Left forelimb (tissue), 1 donor: Measurements from ENCODE around the gene MAGI3.

Experiments
- DNase-seq: peaks from one replicate; pipeline ENCODE4 v3.0.0-alpha.2; 2018; ENCODE audit warnings: low spot score

MAGI3 gene

GRCh38 chr1:113659035-113659434 is 268.7 kb downstream of the MAGI3 start:
- no peak for DNase-seq

- DNase-seq, result no peak
Observed at GRCh38 chr1:113659556-113659955, 269.2 kb downstream of the MAGI3 start.

GRCh38 chr1:113660088-113660487 is 269.8 kb downstream of the MAGI3 start:
- no peak for DNase-seq

GRCh38 chr1:113662101-113662500 is 271.8 kb downstream of the MAGI3 start:
- DNase-seq, result no peak

- DNase-seq, result no peak
Observed at GRCh38 chr1:113663165-113663951, 273.0 kb downstream of the MAGI3 start.

GRCh38 chr1:113665071-113665470 is 274.8 kb downstream of the MAGI3 start:
- no peak for DNase-seq

- no peak for DNase-seq
Observed at GRCh38 chr1:113666126-113666525, 275.8 kb downstream of the MAGI3 start.

- DNase-seq, result no peak
Observed at GRCh38 chr1:113669988-113670387, 279.7 kb downstream of the MAGI3 start.

DNA sequence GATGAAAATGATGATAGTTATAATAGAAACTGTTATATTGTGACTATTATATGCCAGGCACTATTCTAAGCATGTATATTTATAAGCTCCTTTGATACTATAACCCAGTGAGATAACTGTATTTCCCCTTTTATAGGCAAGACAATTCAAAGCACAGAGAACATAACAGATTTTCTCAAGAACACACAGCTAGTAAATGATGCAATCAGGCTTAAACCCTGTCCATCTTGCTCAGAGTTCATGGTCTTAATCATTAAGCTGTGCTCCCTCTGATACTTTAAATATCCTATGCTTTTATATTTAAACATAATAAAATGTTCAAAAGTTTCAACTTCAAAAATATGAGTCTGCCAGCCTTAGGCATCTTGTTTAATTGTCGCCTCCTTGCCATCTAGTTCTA is 280.3 kb downstream of the MAGI3 start:
- no peak for DNase-seq

GRCh38 chr1:113672491-113672890 is 282.2 kb downstream of the MAGI3 start:
- DNase-seq, result no peak

DNA sequence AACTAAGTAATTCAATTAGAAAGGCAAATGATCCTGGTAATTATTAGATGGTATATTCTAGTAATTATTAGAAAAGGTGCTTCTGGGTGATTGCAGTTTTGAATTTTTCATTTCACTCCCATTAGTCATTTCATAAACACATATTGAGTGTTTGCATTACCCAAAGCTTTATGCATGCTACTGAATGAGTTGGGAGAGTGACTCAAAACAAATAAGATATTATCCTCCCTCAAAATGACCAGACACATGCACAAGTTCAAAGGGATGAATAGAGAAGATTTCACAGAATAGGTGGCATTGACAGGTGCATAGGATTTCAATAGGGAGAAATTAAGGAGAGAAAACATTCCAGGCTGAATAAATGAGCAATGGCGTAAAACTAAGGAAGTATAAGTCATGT is 284.3 kb downstream of the MAGI3 start:
- DNase-seq, result no peak

DNA sequence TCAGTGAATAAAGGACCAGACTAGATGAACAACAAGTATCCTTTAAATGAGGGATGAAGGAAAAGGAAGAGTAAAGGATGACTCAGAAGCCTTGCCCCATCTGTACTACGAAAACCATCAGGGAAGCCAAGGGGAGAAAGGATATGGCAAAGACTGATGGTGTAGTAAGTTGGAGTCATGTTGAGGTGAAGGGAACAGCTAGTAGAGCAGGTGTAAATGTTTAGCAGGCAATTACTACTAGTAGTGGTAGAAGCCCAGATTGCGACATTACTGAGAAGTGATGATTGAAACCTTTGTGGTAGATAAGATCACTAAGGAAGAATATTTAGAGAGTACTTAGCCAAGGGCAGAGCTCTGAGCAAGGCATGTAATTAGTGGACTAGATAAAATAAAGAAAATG is 285.0 kb downstream of the MAGI3 start:
- no peak for DNase-seq

DNA sequence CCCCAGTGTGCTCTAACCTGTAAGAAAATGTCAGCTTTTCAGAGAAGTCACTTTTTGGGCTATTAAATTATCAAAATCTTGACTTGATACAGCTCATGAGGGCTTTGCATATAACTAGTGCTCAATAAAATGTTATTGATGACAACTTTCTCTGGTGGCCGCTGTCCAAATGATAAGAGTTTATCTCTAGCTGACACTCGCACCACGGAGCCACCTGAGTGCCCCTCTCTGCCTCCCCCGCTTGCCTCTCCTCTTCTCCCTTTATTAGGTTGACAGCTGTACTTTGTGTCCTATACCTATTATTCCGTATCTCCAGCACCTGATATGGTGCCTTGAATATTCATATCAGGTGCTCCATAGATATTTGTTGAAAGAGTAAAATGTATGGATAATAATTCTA is 286.2 kb downstream of the MAGI3 start:
- DNase-seq, result no peak

GRCh38 chr1:113677250-113678158 is 287.2 kb downstream of the MAGI3 start:
- no peak for DNase-seq

DNA sequence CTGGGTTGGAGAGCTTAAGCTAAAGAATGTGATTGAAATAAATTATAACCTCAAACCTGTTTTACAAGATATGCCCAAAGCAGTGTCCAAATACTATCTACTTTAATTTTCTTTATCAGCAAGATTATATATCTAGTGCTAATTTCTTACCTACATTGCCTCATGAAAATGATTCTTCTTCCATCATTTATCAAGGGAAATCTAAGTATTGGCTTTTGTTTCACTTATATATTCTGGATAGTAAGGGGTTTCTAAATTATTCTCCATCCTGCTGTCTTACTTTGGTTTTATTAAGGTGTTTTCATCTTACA is 287.8 kb downstream of the MAGI3 start:
- DNase-seq, result no peak

GRCh38 chr1:113681596-113682337 is 291.5 kb downstream of the MAGI3 start:
- no peak for DNase-seq

DNA sequence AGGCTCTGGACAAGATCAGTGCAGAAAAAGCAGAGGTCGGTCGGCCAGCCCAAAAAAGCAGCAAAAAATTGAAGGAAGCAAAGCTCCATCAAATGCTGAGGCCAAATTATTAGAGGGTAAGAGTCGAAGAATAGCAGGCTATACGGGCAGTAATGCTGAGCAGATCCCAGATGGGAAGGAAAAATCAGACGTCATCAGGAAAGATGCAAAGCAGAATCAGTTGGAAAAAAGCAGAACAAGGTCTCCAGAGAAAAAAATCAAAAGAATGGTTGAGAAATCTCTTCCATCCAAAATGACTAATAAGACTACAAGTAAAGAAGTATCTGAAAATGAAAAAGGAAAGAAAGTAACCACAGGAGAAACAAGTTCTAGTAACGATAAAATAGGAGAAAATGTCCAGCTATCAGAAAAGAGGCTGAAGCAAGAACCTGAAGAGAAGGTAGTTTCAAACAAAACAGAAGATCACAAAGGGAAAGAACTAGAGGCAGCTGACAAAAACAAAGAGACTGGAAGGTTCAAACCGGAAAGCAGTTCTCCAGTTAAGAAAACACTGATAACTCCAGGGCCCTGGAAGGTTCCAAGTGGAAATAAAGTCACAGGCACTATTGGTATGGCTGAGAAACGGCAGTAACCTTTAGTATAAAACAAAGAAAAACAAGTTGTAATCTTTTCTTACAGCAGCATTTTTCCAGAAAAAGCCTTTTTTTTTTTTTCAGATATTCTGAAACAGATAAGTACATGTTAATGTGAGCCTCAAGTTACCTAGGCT is 293.3 kb downstream of the MAGI3 start:
- DNase-seq, result no peak

DNA sequence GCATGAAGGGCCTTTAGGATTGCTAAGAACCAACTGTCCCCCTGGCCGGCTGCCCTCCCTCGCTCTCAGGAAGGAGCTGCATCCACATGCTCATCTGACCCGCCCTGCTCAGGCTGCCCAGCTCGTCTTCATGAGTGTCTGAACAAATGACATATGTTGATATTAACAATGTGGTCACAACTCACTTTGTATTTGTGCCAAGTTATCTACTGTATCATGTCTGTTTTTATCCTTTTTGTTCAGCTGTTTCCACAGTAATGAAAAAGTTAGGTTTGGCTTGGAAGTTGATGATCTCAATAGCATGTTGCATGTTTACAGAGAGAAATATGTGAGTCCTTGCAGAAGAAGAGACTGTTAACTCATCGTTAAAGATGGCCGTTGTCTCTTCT is 293.8 kb downstream of the MAGI3 start:
- DNase-seq, result no peak

DNA sequence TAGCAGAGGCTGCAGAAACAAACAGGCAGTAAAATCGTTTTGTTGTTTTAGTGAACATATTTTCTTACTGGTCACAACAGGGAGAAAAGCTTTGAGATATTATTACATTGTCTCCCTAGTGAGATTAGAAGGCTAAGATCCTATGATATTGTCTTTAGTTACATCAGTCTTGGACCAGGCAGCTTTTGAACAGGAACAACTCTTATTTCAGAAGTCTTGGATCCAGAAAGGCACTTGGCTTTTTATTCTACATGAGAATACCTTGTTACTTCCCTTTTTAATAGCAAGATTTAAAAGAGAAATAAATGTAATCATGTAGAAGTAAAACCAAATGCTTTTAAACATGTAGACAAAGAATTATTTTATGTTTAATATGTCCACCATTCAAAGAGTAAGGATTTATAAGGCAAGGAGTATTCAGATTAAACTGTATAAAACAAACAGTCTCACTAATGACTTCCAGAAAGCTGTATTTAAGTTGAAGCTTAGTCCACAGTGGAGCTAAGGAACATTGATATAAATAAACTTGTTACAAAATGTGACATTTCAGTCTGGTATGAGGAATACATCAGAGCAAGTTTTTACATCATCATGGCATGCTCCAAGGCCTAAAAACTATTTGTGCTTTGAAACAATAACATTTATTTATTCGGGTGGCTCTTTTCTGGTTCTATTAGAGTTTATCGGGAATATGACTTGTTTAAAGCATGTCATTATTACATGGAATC is 296.7 kb downstream of the MAGI3 start:
- DNase-seq, result no peak

GRCh38 chr1:113691184-113691583 is 300.9 kb downstream of the MAGI3 start:
- no peak for DNase-seq

DNA sequence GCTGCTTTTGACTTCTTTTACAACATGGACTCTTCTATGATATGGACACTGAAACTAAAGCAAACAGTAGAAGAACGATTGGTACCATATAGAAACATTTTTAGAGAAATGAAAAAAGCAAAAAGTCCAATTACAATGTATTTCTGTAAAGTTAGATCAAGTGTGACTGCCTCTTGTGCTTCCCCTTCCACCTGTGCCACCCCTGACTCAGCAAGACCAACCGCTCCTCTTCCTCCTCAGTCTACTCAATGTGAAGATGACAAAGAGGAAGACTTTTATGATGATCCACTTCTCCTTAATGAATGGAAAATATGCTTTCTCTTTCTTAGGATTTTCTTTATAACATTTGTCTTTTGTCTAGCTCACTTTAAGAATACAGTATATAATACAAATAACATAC is 302.0 kb downstream of the MAGI3 start:
- DNase-seq, result no peak
